GM21390 (cell line): ENCODE measurements around the gene HEATR5A.

Experiments
- ATAC-seq: cut with Tn5 transposase; IDR thresholded peaks from one replicate; pipeline ENCODE4 v1.9.1; 2021; ENCODE audit not compliant: unreplicated experiment

Gene HEATR5A

GRCh38 chr14:31428011-31428410 is 7.7 kb upstream of the HEATR5A start:
- no peak for ATAC-seq

GRCh38 chr14:31426663-31427062 is 6.3 kb upstream of the HEATR5A start:
- no peak for ATAC-seq

GRCh38 chr14:31425905-31426304 is 5.6 kb upstream of the HEATR5A start:
- ATAC-seq: no peak

GRCh38 chr14:31421200-31421599 is 850 bp upstream of the HEATR5A start:
- no peak for ATAC-seq

GRCh38 chr14:31419967-31420318 is 407 bp downstream of the HEATR5A start:
- ATAC-seq: peak; percentile 24

- ATAC-seq: no peak
Measured at GRCh38 chr14:31419179-31419966, 977 bp downstream of the HEATR5A start.

GRCh38 chr14:31418440-31418839 is 1.9 kb downstream of the HEATR5A start:
- ATAC-seq: no peak

- ATAC-seq: no peak
Measured at GRCh38 chr14:31414190-31414833, 6.0 kb downstream of the HEATR5A start.

GRCh38 chr14:31411218-31411727 is 9.1 kb downstream of the HEATR5A start:
- no peak for ATAC-seq

- no peak for ATAC-seq
Measured at GRCh38 chr14:31410048-31410650, 10.2 kb downstream of the HEATR5A start.

- ATAC-seq: no peak
Measured at GRCh38 chr14:31408421-31408820, 11.9 kb downstream of the HEATR5A start.

GRCh38 chr14:31405599-31406232 is 14.6 kb downstream of the HEATR5A start:
- ATAC-seq: no peak

- no peak for ATAC-seq
Measured at GRCh38 chr14:31405106-31405505, 15.2 kb downstream of the HEATR5A start.

GRCh38 chr14:31403707-31404106 is 16.6 kb downstream of the HEATR5A start:
- ATAC-seq: no peak

- ATAC-seq: no peak
Measured at GRCh38 chr14:31402764-31403439, 17.4 kb downstream of the HEATR5A start.

GRCh38 chr14:31401369-31401932 is 18.9 kb downstream of the HEATR5A start:
- ATAC-seq: no peak

- ATAC-seq: peak; percentile 81
Measured at GRCh38 chr14:31400031-31400638, 20.2 kb downstream of the HEATR5A start.

- no peak for ATAC-seq
Measured at GRCh38 chr14:31395572-31396205, 24.7 kb downstream of the HEATR5A start.

GRCh38 chr14:31395119-31395518 is 25.2 kb downstream of the HEATR5A start:
- ATAC-seq: no peak
